Activated naive CD8-positive, alpha-beta T cell (primary cell): ENCODE data around the gene C1orf159.
"Not testable (repeated sequence)": the region's sequence is repeated elsewhere in the genome, so short reads cannot be mapped to it uniquely, and the experiment has no call there.

Experiments
- H3K27ac Mint-ChIP-seq: one replicate; pipeline ENCODE4 v1.8.0; 2021; ENCODE audit warnings: mixed read lengths
- H3K27me3 Mint-ChIP-seq: one replicate; pipeline ENCODE4 v1.8.0; 2021; ENCODE audit warnings: mixed read lengths
- H3K36me3 Mint-ChIP-seq: one replicate; pipeline ENCODE4 v1.8.0; 2021; ENCODE audit warnings: mixed read lengths
- H3K4me1 Mint-ChIP-seq: one replicate; pipeline ENCODE4 v1.8.0; 2021; ENCODE audit warnings: low read depth, mixed read lengths
- H3K4me3 Mint-ChIP-seq: one replicate; pipeline ENCODE4 v1.8.0; 2021; ENCODE audit warnings: mild to moderate bottlenecking, mixed read lengths
- H3K9me3 Mint-ChIP-seq: one replicate; pipeline ENCODE4 v1.8.0; 2021; ENCODE audit warnings: low read depth, mixed read lengths

Gene C1orf159

DNA sequence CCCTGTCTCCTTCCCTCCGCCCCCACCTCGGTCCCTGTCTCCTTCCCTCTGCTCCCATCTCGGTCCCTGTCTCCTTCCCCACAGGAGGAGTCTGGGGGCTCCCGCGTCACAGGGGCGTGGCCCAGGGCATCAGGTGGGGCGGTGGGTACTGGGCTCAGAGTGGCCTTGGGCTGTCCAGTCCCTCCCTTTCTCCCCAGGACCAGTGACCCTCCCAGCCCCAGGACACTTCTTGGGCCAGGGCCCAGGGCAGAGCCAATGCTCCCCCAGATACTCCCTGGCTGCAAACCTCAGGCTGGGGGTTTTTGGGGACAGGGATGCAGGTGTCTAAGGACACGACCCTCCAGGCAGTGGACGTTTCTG, 35.0 kb downstream of the C1orf159 start:
- Mint-ChIP-seq H3K36me3 (no peaks in the 10 kb centered on the region), H3K27me3 (no peaks in the 10 kb centered on the region), H3K4me1 (no peaks in the 10 kb centered on the region), H3K9me3 (no peaks in the 10 kb centered on the region), H3K27ac (no peak overlapping the region), H3K4me3 (no peak overlapping the region)

DNA sequence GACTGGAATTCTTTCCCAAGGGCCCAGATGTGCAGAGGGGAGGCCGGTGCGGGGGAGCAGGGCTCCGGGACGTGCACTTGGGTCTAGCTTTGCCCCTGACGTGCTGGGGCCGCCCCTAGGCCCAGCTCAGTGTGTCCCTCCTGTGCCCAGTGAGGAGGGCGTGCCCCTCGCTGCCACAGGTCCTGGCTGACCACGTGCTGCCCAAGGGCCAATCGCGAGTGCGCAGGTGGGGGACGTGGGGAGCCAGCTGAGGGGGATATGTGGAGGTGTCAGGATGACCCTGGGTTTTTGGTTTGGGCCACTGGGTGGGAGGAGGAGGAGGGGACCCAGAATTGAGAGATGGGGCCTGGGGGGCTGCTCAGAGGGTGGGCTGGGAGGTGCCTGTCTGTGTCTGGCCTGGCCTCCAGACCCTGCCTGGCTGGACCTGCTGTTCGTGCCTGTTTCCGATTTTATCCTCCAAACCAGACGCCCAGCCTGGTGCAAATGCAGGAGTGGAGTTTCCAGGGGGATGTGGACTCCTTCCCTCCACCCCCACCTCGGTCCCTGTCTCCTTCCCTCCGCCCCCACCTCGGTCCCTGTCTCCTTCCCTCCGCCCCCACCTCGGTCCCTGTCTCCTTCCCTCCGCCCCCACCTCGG, 35.6 kb downstream of the C1orf159 start:
- Mint-ChIP-seq H3K36me3 (no peaks in the 10 kb centered on the region), H3K4me1 (no peaks in the 10 kb centered on the region), H3K4me3 (no peak overlapping the region), H3K9me3 (no peaks in the 10 kb centered on the region), H3K27ac (no peak overlapping the region), H3K27me3 (no peaks in the 10 kb centered on the region)

DNA sequence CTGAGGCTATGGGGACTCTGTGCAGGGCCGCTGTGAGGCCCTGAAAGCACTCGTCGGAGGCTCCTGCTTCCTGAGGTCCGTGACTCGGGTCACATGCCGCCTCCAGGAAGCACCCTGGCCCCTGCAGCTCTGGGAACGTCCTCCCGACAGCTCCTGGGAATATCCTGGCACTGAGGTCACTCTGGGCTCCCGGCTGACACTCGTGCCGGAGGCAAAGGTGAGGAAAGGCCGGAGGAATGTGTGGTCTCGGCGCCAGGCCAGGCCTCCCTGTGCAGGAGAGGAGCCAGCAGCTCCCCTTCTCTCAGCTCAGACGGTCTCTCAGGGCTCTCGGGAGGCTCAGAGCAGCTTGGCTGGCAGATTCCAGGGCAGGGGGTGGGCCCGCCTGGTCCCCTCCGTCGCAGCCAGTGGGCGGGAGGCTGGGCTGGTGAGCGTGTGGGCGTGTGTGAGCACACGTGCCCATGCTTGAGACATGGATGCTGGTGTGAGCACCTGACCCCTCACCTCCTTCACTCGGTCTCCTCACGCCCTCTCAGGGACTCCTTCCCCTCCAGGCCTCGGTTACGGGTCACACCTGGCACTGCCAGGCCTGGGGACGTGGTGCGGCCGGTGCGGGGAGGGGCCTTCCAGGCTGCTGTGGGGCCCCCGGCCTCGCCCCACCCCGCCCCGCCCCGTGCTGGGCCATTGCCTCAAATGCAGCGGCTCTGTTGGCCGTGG, 36.3 kb downstream of the C1orf159 start:
- Mint-ChIP-seq H3K4me3 (peak overlapping the region; percentile 30), H3K9me3 (no peaks in the 10 kb centered on the region), H3K27ac (no peak overlapping the region), H3K27me3 (peaks cover 3% of the 10 kb centered on the region), H3K36me3 (no peaks in the 10 kb centered on the region), H3K4me1 (no peaks in the 10 kb centered on the region)

DNA sequence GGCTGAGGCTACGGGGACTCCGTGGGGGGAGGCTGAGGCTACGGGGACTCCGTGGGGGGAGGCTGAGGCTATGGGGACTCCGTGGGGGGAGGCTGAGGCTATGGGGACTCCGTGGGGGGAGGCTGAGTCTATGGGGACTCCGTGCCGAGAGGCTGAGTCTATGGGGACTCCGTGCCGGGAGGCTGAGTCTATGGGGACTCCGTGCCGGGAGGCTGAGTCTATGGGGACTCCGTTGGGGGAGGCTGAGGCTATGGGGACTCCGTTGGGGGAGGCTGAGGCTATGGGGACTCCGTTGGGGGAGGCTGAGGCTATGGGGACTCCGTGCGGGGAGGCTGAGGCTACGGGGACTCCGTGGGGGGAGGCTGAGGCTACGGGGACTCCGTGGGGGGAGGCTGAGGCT, 38.5 kb downstream of the C1orf159 start:
- not testable (repeated sequence) for H3K9me3 Mint-ChIP-seq, H3K4me3 Mint-ChIP-seq, H3K36me3 Mint-ChIP-seq, H3K27me3 Mint-ChIP-seq, H3K4me1 Mint-ChIP-seq, H3K27ac Mint-ChIP-seq

DNA sequence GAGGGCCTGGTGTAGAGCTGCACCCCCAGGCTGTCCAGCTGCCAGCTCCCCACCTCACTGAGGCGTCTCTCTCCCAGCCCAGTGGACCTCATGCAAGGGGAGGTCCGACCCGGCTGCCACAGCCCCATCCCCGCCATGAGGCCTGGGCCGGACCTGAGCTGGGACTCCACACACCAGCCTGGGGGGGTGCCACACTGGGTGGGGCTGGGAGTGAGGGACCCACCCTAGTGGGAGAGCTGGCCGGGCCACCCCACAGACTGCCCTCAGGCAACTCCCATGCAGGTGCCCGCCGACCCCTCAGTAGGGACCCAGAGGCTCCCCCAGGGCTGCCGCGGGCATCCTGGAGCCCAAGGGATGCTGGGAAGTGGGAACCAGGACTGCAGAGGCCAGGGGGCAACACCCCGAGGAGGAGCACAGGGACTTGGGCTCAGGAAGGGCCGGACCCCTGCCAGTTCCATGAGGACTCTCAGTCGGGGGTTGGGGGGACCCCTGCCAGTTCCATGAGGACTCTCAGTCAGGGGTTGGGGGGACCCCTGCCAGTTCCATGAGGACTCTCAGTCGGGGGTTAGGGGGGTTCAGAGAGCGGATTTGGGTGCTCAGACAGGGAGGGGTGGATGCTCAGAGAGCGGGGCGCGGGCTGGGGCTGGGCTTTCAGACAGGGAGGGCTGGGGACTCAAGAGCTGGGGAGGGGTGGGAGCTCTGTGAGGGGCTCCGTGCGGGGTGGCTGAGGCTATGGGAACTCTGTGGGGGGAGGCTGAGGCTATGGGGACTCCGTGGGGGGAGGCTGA, 40.5 kb downstream of the C1orf159 start:
- H3K4me1 Mint-ChIP-seq: no peaks in the 10 kb centered on the region
- no peaks in the 10 kb centered on the region for H3K9me3 Mint-ChIP-seq
- no peak overlapping the region for H3K27ac Mint-ChIP-seq
- H3K27me3 Mint-ChIP-seq: peaks cover 4% of the 10 kb centered on the region
- H3K4me3 Mint-ChIP-seq: no peak overlapping the region
- H3K36me3 Mint-ChIP-seq: no peaks in the 10 kb centered on the region

DNA sequence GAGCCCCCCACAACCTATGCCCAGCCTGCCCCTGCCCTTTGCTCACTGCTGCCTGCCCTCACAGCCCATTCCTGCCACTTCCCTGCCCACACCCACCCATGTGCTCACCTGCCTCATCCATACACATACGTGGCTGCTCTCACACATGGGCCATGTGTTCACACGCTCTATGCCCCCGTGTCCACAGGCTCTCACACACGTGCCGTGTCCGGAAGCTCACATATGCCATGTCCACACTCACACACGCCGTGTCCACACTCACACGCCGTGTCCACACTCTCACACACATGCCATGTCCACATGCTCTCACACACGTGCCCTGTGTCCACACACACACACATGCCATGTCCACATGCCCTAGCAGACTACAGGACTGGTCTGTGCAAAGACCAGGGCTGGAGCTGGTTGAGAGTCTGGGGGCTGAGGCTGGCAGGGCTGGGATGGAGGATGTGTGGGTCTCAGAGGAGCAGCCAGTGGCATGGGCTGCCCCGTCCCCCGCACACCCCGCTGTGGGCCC, 41.2 kb downstream of the C1orf159 start:
- Mint-ChIP-seq H3K4me1 (no peaks in the 10 kb centered on the region), H3K9me3 (no peaks in the 10 kb centered on the region), H3K36me3 (no peaks in the 10 kb centered on the region), H3K4me3 (no peak overlapping the region), H3K27me3 (peaks cover 4% of the 10 kb centered on the region), H3K27ac (no peak overlapping the region)

DNA sequence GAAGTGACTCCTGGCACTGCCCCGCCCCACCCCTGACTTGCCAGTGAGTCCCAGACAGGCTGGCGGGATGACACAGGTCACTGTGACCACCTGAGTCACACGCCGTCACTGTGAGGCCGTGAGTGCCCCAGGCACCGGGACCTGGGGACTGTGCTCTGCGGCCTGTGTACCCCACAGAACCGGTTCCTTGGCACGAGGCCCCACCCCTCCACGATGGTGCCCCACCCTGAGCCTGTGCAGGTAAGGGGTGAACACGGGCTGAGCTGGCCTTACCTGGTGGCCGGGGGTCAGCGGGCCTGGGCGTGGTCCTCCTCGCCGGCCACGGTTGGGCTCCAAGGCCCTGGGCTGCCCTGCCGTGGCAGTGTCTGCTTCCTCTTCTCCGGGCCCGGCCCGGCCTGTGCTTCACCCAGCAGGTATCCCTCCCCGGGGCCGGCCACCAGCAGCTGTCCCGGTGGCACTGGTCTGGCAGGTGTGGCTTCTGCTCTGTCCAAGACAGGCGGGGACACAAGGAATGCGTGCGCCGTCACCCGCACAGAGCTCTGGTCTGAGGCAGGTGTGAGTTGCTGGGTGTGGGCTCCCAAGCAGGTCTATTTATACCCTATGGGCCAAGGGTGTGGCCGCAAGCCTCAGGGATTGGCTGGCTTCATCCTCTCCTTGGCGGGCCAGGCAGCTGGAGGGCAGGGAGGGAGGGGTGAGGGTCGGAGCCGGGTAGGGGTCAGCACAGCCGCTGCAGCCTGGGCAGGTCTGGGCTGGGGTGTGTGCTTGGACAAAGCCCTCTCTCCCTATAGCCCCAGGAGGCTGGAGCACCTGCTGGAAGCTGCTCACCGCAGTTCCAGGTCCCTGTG, 41.9 kb downstream of the C1orf159 start, which contains the start of gene RNF223:
Gene RNF223, minus strand, starts transcription at position 564 of the 845 bp plus-strand sequence. CDS start 1,740 bp downstream, outside the sequence.
- H3K4me3 Mint-ChIP-seq: no peak within 1 kb of the TSS
- peaks cover 4% of the 10 kb centered on the region for H3K27me3 Mint-ChIP-seq
- no peaks in the 10 kb centered on the region for H3K4me1 Mint-ChIP-seq
- no peaks in the 10 kb centered on the region for H3K9me3 Mint-ChIP-seq
- no peaks in the 10 kb centered on the region for H3K36me3 Mint-ChIP-seq
- no peak within 1 kb of the TSS for H3K27ac Mint-ChIP-seq

DNA sequence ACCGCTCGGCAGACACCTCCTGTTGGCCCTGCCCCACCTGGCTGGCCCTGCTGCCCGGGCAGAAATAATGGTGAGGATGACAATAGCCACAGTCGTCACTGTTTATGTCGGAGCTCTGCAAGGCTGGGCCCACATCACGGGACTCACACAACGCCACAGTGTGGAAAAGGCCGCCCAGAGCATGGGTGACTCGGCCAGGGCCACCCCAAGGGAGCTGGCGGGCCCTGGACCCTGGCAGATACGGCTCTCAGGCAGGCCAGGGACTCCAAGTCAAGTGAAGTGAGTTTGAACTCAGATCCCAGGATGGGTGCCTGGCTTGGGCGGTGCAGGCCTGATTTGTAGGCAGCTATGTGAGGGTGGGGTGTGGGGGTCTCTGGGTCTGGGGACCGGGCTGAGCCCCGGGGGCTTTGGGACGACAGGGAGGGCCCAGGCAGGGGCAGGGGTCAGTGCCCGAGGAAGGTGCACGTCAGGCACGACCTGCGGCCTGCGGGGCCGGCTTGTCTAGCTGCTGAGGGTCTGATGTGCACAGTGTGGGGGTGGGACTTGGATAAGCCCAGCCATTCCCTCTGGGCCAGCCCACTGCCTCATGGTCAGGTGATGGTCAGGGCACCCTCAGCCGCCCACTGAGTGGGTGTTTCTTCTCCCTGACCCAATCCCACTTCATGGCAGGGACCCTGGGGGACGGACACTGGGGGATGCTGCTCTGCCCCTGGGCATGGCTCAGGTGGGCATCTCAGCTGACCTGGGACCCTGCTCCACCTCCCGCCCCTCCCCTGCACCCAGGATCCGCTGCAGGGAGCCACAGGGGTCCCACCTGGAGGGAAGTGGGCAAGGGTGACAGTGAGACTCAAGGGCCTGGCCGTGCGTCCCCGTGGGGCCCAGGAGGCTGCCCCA, 42.8 kb downstream of the C1orf159 start:
- no peak overlapping the region for H3K27ac Mint-ChIP-seq
- H3K4me3 Mint-ChIP-seq: no peak overlapping the region
- peaks cover under 1% of the 10 kb centered on the region for H3K4me1 Mint-ChIP-seq
- no peaks in the 10 kb centered on the region for H3K36me3 Mint-ChIP-seq
- no peaks in the 10 kb centered on the region for H3K9me3 Mint-ChIP-seq
- peaks cover 4% of the 10 kb centered on the region for H3K27me3 Mint-ChIP-seq

DNA sequence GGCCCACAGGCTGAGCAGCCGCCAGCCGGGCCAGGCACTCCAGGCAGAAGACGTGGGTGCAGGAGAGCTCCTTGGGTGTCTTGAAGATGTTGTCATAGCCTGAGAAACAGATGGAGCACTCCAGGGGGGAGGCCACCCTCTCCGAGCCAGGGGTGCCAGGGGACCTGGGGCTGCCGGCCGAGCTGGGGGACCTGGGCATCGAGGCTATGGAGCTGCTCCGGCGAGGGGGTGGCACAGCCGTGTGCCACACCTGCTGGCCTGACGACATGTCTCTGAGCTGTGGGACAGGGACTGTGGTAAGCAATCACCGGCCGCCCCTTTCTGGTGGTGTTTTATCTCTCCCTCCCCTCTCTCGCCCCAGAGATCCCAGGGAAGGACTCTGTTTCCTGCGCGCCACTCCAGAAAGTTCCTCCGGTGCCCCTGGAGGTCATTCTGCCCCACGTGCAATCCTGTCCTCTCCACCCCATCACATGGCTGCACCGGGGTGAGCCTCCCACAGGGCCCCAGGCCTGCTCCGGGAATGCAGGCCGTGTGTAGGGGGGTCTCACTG, 43.5 kb downstream of the C1orf159 start:
- Mint-ChIP-seq H3K27ac (no peak overlapping the region), H3K4me1 (peaks cover 2% of the 10 kb centered on the region), H3K9me3 (no peaks in the 10 kb centered on the region), H3K27me3 (peaks cover 4% of the 10 kb centered on the region), H3K36me3 (no peaks in the 10 kb centered on the region), H3K4me3 (no peak overlapping the region)

DNA sequence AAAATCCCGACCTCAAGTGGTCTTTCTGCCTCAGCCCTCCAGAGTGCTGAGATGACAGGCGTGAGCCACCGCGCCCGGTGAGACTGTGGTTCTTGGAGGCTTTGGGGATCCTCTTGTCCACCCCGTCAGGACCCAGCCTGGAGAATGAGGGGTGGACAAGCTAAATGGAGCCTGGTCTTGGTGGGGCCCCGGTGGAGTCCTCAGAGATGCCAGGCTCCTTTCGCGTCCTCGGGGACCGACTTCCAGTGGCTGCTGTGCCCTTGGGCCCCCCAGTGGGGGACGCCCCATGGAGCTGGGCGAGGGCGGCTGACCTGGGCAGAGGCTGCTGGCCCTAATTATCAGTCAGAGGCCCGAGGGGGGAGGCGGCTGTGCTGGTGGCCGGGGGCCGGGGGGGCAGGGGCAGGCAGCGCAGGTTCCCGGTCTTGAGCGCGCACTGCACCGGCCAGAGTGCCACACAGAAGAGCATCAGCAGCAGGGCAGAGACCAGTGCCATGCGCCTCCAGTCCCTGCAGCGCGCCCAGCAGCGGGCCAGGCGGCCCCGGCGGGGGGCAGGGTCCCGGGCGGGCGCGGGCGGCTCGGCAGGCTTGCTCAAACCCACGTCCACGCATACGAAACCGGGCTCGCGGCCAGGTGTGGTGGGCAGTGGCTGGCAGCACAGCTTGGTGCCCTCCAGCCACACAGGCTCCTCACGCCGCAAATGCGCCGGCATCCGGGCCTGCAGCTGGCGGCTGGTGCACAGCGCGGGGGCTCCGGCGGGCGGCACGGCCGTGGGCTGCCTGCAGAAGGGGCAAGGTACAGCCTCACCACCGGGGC, 44.2 kb downstream of the C1orf159 start:
- H3K4me1 Mint-ChIP-seq: peaks cover 2% of the 10 kb centered on the region
- H3K27ac Mint-ChIP-seq: no peak overlapping the region

DNA sequence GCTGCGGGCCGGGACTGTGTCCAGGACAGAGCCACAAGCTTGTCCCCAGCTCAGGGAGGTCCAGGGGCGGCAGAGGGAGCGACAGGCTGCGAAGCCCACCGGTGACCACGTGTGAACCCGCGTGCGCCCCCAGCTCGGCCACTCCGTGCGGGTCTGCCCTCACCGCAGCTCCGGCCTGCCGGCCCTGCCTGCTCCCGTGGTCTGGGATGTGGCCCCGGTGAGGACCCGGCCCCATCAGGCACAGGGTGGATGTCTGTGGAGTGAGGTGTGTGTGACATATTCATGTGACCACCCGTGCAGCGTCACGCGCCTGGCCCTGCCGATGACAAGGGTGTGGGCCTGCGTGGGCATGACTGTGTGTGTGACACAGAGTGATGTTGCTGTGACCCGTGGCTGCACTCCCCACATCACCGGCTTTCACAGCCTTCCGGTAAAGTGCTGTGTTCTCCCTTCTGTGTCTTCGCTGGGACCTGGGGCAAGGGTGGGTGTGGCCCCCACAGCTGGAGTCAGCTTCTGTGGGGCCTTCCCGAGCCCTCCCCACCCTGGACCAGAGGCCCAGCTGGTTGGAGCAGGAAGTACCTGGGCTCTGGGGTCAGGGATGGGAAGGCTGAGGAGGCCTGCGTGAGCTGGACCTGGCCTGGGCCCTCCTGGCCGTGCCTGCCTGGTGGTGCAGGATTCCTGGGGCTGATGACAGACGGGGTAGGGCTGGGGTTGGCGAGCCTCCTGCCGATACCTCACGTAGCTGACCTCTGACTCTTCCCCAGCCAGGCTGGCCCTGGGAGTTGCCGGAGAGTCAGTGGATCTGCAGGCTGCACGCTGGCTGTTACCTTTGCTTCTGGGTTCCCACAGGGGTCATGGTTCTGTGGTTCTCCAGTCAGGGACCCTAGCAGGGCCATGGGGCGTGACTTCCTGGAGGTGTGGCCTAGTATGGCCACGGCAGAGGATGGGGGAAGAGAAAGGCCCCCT, 45.9 kb downstream of the C1orf159 start:
- H3K4me3 Mint-ChIP-seq: peak overlapping the region; percentile 23
- H3K4me1 Mint-ChIP-seq: peaks cover 8% of the 10 kb centered on the region
- no peak overlapping the region for H3K27ac Mint-ChIP-seq
- no peaks in the 10 kb centered on the region for H3K36me3 Mint-ChIP-seq
- peaks cover 4% of the 10 kb centered on the region for H3K27me3 Mint-ChIP-seq
- no peaks in the 10 kb centered on the region for H3K9me3 Mint-ChIP-seq

More for the DNA sequence above, 44.2 kb downstream of the C1orf159 start:
- Mint-ChIP-seq H3K9me3 (no peaks in the 10 kb centered on the region), H3K36me3 (no peaks in the 10 kb centered on the region), H3K4me3 (no peak overlapping the region), H3K27me3 (peaks cover 4% of the 10 kb centered on the region)

DNA sequence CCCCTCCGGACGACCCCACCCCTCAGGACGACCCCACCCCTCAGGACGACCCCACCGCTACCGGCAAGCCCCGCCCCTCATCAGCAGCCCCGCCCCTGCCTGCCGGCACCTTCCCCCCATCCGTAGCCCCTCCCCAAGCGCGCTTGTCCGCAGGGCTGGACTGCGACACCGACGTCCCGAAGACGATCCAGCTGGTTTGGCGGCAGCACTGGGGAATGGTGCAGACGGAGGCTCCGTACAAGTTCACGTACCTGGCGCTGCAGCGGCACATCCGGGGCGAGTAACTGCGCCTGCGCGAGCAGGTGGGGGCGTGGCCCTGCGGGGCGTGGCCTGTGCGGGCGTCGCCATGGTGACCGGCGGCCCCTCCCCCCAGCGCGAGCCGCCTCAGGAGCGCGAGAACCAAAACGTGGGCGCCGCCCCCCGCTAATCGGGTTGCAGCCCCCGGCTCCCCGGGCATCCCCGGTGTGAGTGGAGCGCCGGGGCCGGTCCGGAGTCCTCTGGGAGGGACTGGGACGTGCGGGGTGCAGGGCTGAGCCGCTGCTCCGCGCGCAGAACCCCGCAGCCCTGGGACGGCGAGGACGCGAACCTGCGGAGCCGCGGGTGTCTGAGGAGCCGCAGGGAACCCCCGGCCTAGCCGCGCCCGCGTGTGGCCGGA, 46.7 kb downstream of the C1orf159 start:
- peaks cover 9% of the 10 kb centered on the region for H3K4me1 Mint-ChIP-seq
- H3K27me3 Mint-ChIP-seq: no peaks in the 10 kb centered on the region
- peak overlapping the region; percentile 69 for H3K4me3 Mint-ChIP-seq
- H3K27ac Mint-ChIP-seq: no peak overlapping the region
- H3K36me3 Mint-ChIP-seq: no peaks in the 10 kb centered on the region
- H3K9me3 Mint-ChIP-seq: no peaks in the 10 kb centered on the region
